ENCODE measurements around the gene DCC.

The DCC gene

DNA sequence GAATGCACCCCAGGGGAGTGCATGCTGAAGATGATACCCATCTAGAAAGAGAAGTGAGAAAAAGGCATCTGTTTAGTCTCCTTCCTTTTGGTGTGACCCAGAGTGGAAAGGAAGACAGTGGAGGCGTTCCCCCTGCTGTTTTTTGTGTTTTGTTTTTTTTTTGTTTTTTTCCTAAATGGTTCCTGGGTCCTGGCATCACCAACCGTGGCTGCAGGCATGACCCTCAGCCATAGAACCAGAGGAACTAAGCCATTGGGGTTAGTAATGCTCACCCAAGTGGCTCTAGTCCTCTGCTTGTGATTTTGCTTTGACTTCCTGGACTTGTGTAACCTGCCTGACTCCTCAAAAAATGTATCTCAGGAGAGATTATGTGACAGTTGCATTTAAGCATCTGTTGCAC lies 451.3 kb downstream of the DCC start:
- H3K9ac ChIP-seq (ENCODE audit: low read depth, low read length, poor library complexity, severe bottlenecking): no peak overlapping the region

DNA sequence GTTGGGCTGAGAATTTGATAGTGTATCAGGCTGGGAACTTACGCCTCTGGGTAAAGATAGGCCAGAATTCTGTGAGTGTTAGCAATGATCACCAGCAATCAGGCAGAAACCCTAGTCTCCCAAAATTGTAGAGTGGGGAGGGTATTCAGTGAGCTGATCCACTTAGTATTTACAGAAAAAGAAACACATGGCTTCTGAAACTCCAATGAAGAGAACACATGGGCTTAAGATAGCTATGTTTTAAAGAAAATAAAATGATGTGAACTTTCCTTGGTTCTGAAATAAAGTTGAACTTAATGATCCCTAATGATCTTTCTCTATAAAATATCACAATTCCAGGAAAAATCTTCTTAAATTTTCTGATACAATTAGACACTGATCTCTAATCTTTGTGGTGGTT lies 472.8 kb downstream of the DCC start:
- Histone ChIP-seq H3K27me3 (ENCODE audit: insufficient read depth, low read length, poor library complexity, severe bottlenecking) (no peaks in the 10 kb centered on the region), H3K4me1 (ENCODE audit: insufficient read depth, low read length, poor library complexity, severe bottlenecking) (no peaks in the 10 kb centered on the region), H3F3A (ENCODE audit: low read depth) (no peaks in the 10 kb centered on the region), H3K4me2 (ENCODE audit: low read depth, low read length, poor library complexity, severe bottlenecking) (no peak overlapping the region), H3K36me3 (ENCODE audit: insufficient read depth, low read length) (no peaks in the 10 kb centered on the region), H3K9me3 (ENCODE audit: insufficient read depth, low read depth, low read length) (no peaks in the 10 kb centered on the region; the same call in 1 of the 2 replicates), H3K9ac (ENCODE audit: low read depth, low read length, poor library complexity, severe bottlenecking) (no peak overlapping the region), H3K79me2 (ENCODE audit: insufficient read depth, low read length) (no peaks in the 10 kb centered on the region), H3K9me2 (replicated peaks; ENCODE audit: low read depth, low read length) (no peaks in the 10 kb centered on the region), H4K20me1 (ENCODE audit: insufficient read depth, low read length, poor library complexity, severe bottlenecking) (no peaks in the 10 kb centered on the region), H3K4me3 (ENCODE audit: low read length, poor library complexity, severe bottlenecking) (no peak overlapping the region), H2AFZ (ENCODE audit: low read length) (no peak overlapping the region)
- TF ChIP-seq EZH2phosphoT487 (IDR thresholded peaks at IDR 0.05; ENCODE audit: borderline replicate concordance): no peak
- TF ChIP-seq, protein P1, sequence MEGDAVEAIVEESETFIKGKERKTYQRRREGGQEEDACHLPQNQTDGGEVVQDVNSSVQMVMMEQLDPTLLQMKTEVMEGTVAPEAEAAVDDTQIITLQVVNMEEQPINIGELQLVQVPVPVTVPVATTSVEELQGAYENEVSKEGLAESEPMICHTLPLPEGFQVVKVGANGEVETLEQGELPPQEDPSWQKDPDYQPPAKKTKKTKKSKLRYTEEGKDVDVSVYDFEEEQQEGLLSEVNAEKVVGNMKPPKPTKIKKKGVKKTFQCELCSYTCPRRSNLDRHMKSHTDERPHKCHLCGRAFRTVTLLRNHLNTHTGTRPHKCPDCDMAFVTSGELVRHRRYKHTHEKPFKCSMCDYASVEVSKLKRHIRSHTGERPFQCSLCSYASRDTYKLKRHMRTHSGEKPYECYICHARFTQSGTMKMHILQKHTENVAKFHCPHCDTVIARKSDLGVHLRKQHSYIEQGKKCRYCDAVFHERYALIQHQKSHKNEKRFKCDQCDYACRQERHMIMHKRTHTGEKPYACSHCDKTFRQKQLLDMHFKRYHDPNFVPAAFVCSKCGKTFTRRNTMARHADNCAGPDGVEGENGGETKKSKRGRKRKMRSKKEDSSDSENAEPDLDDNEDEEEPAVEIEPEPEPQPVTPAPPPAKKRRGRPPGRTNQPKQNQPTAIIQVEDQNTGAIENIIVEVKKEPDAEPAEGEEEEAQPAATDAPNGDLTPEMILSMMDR (conservative IDR thresholded peaks at IDR 0.05; ENCODE audit: low read length): no peak

More for the DNA sequence above, 451.3 kb downstream of the DCC start:
- H4K20me1 ChIP-seq (ENCODE audit: insufficient read depth, low read length, poor library complexity, severe bottlenecking): no peaks in the 10 kb centered on the region
- H3K4me2 ChIP-seq (ENCODE audit: low read depth, low read length, poor library complexity, severe bottlenecking): no peak overlapping the region
- no peaks in the 10 kb centered on the region for H3K79me2 ChIP-seq (ENCODE audit: insufficient read depth, low read length)
- H3K9me3 ChIP-seq (ENCODE audit: insufficient read depth, low read depth, low read length): no peaks in the 10 kb centered on the region; the same call in 1 of the 2 replicates
- no peaks in the 10 kb centered on the region for H3K4me1 ChIP-seq (ENCODE audit: insufficient read depth, low read length, poor library complexity, severe bottlenecking)
- H3K36me3 ChIP-seq (ENCODE audit: insufficient read depth, low read length): no peaks in the 10 kb centered on the region
- H2AFZ ChIP-seq (ENCODE audit: low read length): no peak overlapping the region
- no peak overlapping the region for H3K4me3 ChIP-seq (ENCODE audit: low read length, poor library complexity, severe bottlenecking)
- H3K27me3 ChIP-seq (ENCODE audit: insufficient read depth, low read length, poor library complexity, severe bottlenecking): no peaks in the 10 kb centered on the region
- TF ChIP-seq EZH2phosphoT487 (IDR thresholded peaks at IDR 0.05; ENCODE audit: borderline replicate concordance): no peak
- TF ChIP-seq, protein P1 (conservative IDR thresholded peaks at IDR 0.05; ENCODE audit: low read length): no peak
- H3F3A ChIP-seq (ENCODE audit: low read depth): no peaks in the 10 kb centered on the region
- H3K9me2 ChIP-seq (replicated peaks; ENCODE audit: low read depth, low read length): no peaks in the 10 kb centered on the region

GRCh38 chr18:52813635-52814416 lies 473.8 kb downstream of the DCC start:
- H3K27me3 ChIP-seq (ENCODE audit: insufficient read depth, low read length, poor library complexity, severe bottlenecking): no peaks in the 10 kb centered on the region
- no peaks in the 10 kb centered on the region for H3K36me3 ChIP-seq (ENCODE audit: insufficient read depth, low read length)
- H3K9ac ChIP-seq (ENCODE audit: low read depth, low read length, poor library complexity, severe bottlenecking): no peak overlapping the region
- no peak overlapping the region for H3K4me2 ChIP-seq (ENCODE audit: low read depth, low read length, poor library complexity, severe bottlenecking)
- no peaks in the 10 kb centered on the region for H4K20me1 ChIP-seq (ENCODE audit: insufficient read depth, low read length, poor library complexity, severe bottlenecking)
- H3K79me2 ChIP-seq (ENCODE audit: insufficient read depth, low read length): no peaks in the 10 kb centered on the region
- H2AFZ ChIP-seq (ENCODE audit: low read length): no peak overlapping the region
- TF ChIP-seq, protein P1 (conservative IDR thresholded peaks at IDR 0.05; ENCODE audit: low read length): no peak
- no peak for TF ChIP-seq EZH2phosphoT487 (IDR thresholded peaks at IDR 0.05; ENCODE audit: borderline replicate concordance)
- no peaks in the 10 kb centered on the region for H3K4me1 ChIP-seq (ENCODE audit: insufficient read depth, low read length, poor library complexity, severe bottlenecking)
- H3K9me2 ChIP-seq (replicated peaks; ENCODE audit: low read depth, low read length): no peaks in the 10 kb centered on the region
- H3K9me3 ChIP-seq (ENCODE audit: insufficient read depth, low read depth, low read length): no peaks in the 10 kb centered on the region; the same call in 1 of the 2 replicates
- H3F3A ChIP-seq (ENCODE audit: low read depth): no peaks in the 10 kb centered on the region
- H3K4me3 ChIP-seq (ENCODE audit: low read length, poor library complexity, severe bottlenecking): no peak overlapping the region

All from Loucy (cell line).